HepG2 (cell line): ENCODE results near the gene ARHGEF40. TPM values are rescaled to one million over a fixed set of nuclear protein-coding genes. Genes with fewer than 3 reads are reported as not detected.

Experiments
- CAMTA2 ChIP-seq: sonication (generic); formaldehyde crosslinking; IDR thresholded peaks from 2 replicates; pipeline ENCODE4 v1.4.0; 2020; ENCODE audit warnings: mild to moderate bottlenecking, missing genetic modification reagents, borderline replicate concordance
- CC2D1A ChIP-seq: sonication (generic); formaldehyde crosslinking; IDR thresholded peaks from 2 replicates; pipeline ENCODE4 v1.8.1; 2023; ENCODE audit warnings: mild to moderate bottlenecking, missing genetic modification reagents
- FOXA3 ChIP-seq: IDR thresholded peaks from 2 replicates; pipeline ENCODE4 v1.6.1; 2016; ENCODE audit warnings: missing genetic modification reagents, missing compliant biosample characterization
- FOXO1 ChIP-seq: sonication (generic); formaldehyde crosslinking; IDR thresholded peaks from 2 replicates; pipeline ENCODE4 v1.4.0; 2020; ENCODE audit warnings: missing genetic modification reagents
- GTF2F1 ChIP-seq: fragments of 150-350 bp; IDR thresholded peaks from 2 replicates; pipeline ENCODE4 v1.6.1; 2014; ENCODE audit warnings: low read length
- MLX ChIP-seq: IDR thresholded peaks from 2 replicates; pipeline ENCODE4 v1.6.1; 2016
- NONO ChIP-seq, 2 experiments: fragments of 450-650 bp in 1 of 2; sonication (generic) in 1 of 2; formaldehyde crosslinking in 1 of 2; IDR thresholded peaks in 1 of 2; conservative IDR thresholded peaks in 1 of 2; 2 replicates each; pipeline versions ENCODE4 v1.6.1 to v1.8.0; 2017 to 2022; ENCODE audit warnings: mild to moderate bottlenecking in 1 of 2, missing genetic modification reagents in 1 of 2, moderate library complexity in 1 of 2
- ZNF253 ChIP-seq: sonication (generic); formaldehyde crosslinking; IDR thresholded peaks from 2 replicates; pipeline ENCODE4 v1.8.0; 2022; ENCODE audit warnings: mild to moderate bottlenecking, missing genetic modification reagents, borderline replicate concordance
- ZNF550 ChIP-seq: sonication (generic); formaldehyde crosslinking; IDR thresholded peaks from 2 replicates; pipeline ENCODE4 v1.4.0; 2020; ENCODE audit warnings: mild to moderate bottlenecking, missing genetic modification reagents, borderline replicate concordance
- ZNF615 ChIP-seq: sonication (generic); formaldehyde crosslinking; IDR thresholded peaks from 2 replicates; pipeline ENCODE4 v1.5.0; 2020; ENCODE audit warnings: mild to moderate bottlenecking, missing genetic modification reagents, borderline replicate concordance
- ZNF619 ChIP-seq: sonication (generic); formaldehyde crosslinking; IDR thresholded peaks from 2 replicates; pipeline ENCODE4 v1.4.0; 2020; ENCODE audit warnings: mild to moderate bottlenecking, missing genetic modification reagents
- ZNF761 ChIP-seq: sonication (generic); formaldehyde crosslinking; conservative IDR thresholded peaks from 2 replicates; pipeline ENCODE4 v1.4.0; 2020; ENCODE audit warnings: mild to moderate bottlenecking, missing genetic modification reagents
- ZNF766 ChIP-seq: sonication (generic); formaldehyde crosslinking; IDR thresholded peaks from 2 replicates; pipeline ENCODE4 v1.5.0; 2020; ENCODE audit warnings: missing genetic modification reagents, borderline replicate concordance
- ZSCAN22 ChIP-seq: sonication (generic); formaldehyde crosslinking; IDR thresholded peaks from 2 replicates; pipeline ENCODE4 v1.4.0; 2020; ENCODE audit warnings: mild to moderate bottlenecking, missing genetic modification reagents
- polyA plus RNA-seq, 8 experiments: library from polyadenylated mRNA; depleted of rRNA in 3 of 8; stranded (reverse) in 7 of 8; unstranded in 1 of 8; fragments of >200 nt; fragmentation: Illumina TruSeq in 4 of 8; extraction: Trizol in 4 of 8; gene quantifications; 2 replicates each; pipeline versions ENCODE4 v1.2.1 to v1.2.3, GENCODE V29; 2011 to 2016; ENCODE audit warnings: low read depth in 4 of 8, missing spikeins in 1 of 8, mixed read lengths in 1 of 8; ENCODE audit not compliant: insufficient read depth in 1 of 8
- total RNA-seq, 5 experiments: library from RNA; depleted of rRNA; stranded (reverse); fragments of >200 nt; fragmentation: Illumina TruSeq; extraction: Trizol; gene quantifications; 2 replicates each; pipeline ENCODE4 v1.2.3, GENCODE V29; 2016; ENCODE audit warnings: low read depth in 1 of 5
- TF ChIP-seq, protein P1 (sequence below): sonication (generic); formaldehyde crosslinking; IDR thresholded peaks from 2 replicates; pipeline ENCODE4 v1.4.0; 2020; ENCODE audit warnings: missing genetic modification reagents, borderline replicate concordance
- TF ChIP-seq, protein P2 (sequence below): IDR thresholded peaks from 2 replicates; pipeline ENCODE4 v1.6.1; 2016; ENCODE audit warnings: mild to moderate bottlenecking
- TF ChIP-seq, protein P3 (sequence below): sonication (generic); formaldehyde crosslinking; IDR thresholded peaks from 2 replicates; pipeline ENCODE4 v1.4.0; 2020; ENCODE audit warnings: missing genetic modification reagents, low read depth, mild to moderate bottlenecking, borderline replicate concordance
- TF ChIP-seq, protein P4 (sequence below): sonication (generic); formaldehyde crosslinking; IDR thresholded peaks from 2 replicates; pipeline ENCODE4 v1.8.1; 2022; ENCODE audit warnings: low read depth, mild to moderate bottlenecking, missing genetic modification reagents

The ARHGEF40 gene
- total and polyA plus RNA-seq, 2 of the 13 experiments (the other 11 are each of a cell fraction or from before 2014, with no cell fraction given), result 28.1 to 78.1 TPM

- TF ChIP-seq ZNF550 (0 out of 2 replicates have a peak, but pooled peaks have one; percentile 73), ZNF253 (CRISPR knock-in tag) (no peak), MLX (0 out of 2 replicates have a peak, but pooled peaks have one; percentile 47), ZNF766 (peak; percentile 75; the same call in 1 of the 2 replicates), ZNF615 (CRISPR knock-in tag) (no peak), CAMTA2 (CRISPR knock-in tag) (no peak), ZSCAN22 (CRISPR knock-in tag) (peak; percentile 38; the same call in 1 of the 2 replicates), FOXA3 (CRISPR knock-in tag) (peak; percentile 80), GTF2F1 (no peak), ZNF619 (CRISPR knock-in tag) (peak; percentile 83; the same call in 1 of the 2 replicates), FOXO1 (no peak; the same call in 1 of the 2 replicates), NONO (IDR thresholded peaks at IDR 0.05) (no peak), NONO (CRISPR knock-in tag; conservative IDR thresholded peaks at IDR 0.05) (peak; percentile 93), CC2D1A (0 out of 2 replicates have a peak, but pooled peaks have one; percentile 36), ZNF761 (CRISPR knock-in tag) (0 out of 2 replicates have a peak, but pooled peaks have one; percentile 33)
- TF ChIP-seq, protein P1, sequence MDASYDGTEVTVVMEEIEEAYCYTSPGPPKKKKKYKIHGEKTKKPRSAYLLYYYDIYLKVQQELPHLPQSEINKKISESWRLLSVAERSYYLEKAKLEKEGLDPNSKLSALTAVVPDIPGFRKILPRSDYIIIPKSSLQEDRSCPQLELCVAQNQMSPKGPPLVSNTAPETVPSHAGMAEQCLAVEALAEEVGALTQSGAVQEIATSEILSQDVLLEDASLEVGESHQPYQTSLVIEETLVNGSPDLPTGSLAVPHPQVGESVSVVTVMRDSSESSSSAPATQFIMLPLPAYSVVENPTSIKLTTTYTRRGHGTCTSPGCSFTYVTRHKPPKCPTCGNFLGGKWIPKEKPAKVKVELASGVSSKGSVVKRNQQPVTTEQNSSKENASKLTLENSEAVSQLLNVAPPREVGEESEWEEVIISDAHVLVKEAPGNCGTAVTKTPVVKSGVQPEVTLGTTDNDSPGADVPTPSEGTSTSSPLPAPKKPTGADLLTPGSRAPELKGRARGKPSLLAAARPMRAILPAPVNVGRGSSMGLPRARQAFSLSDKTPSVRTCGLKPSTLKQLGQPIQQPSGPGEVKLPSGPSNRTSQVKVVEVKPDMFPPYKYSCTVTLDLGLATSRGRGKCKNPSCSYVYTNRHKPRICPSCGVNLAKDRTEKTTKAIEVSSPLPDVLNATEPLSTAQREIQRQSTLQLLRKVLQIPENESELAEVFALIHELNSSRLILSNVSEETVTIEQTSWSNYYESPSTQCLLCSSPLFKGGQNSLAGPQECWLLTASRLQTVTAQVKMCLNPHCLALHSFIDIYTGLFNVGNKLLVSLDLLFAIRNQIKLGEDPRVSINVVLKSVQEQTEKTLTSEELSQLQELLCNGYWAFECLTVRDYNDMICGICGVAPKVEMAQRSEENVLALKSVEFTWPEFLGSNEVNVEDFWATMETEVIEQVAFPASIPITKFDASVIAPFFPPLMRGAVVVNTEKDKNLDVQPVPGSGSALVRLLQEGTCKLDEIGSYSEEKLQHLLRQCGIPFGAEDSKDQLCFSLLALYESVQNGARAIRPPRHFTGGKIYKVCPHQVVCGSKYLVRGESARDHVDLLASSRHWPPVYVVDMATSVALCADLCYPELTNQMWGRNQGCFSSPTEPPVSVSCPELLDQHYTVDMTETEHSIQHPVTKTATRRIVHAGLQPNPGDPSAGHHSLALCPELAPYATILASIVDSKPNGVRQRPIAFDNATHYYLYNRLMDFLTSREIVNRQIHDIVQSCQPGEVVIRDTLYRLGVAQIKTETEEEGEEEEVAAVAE (CRISPR knock-in tag), result no peak; the same call in 1 of the 2 replicates
- TF ChIP-seq, protein P2, sequence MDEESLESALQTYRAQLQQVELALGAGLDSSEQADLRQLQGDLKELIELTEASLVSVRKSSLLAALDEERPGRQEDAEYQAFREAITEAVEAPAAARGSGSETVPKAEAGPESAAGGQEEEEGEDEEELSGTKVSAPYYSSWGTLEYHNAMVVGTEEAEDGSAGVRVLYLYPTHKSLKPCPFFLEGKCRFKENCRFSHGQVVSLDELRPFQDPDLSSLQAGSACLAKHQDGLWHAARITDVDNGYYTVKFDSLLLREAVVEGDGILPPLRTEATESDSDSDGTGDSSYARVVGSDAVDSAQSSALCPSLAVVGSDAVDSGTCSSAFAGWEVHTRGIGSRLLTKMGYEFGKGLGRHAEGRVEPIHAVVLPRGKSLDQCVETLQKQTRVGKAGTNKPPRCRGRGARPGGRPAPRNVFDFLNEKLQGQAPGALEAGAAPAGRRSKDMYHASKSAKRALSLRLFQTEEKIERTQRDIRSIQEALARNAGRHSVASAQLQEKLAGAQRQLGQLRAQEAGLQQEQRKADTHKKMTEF (CRISPR knock-in tag), result peak; percentile 80
- TF ChIP-seq, protein P3, sequence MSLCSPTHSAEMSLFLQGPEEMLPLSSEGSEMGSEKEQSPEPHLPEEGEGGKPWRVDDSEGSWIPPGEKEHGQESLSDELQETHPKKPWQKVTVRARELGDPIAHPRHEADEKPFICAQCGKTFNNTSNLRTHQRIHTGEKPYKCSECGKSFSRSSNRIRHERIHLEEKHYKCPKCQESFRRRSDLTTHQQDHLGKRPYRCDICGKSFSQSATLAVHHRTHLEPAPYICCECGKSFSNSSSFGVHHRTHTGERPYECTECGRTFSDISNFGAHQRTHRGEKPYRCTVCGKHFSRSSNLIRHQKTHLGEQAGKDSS, result peak; percentile 82
- TF ChIP-seq, protein P4, sequence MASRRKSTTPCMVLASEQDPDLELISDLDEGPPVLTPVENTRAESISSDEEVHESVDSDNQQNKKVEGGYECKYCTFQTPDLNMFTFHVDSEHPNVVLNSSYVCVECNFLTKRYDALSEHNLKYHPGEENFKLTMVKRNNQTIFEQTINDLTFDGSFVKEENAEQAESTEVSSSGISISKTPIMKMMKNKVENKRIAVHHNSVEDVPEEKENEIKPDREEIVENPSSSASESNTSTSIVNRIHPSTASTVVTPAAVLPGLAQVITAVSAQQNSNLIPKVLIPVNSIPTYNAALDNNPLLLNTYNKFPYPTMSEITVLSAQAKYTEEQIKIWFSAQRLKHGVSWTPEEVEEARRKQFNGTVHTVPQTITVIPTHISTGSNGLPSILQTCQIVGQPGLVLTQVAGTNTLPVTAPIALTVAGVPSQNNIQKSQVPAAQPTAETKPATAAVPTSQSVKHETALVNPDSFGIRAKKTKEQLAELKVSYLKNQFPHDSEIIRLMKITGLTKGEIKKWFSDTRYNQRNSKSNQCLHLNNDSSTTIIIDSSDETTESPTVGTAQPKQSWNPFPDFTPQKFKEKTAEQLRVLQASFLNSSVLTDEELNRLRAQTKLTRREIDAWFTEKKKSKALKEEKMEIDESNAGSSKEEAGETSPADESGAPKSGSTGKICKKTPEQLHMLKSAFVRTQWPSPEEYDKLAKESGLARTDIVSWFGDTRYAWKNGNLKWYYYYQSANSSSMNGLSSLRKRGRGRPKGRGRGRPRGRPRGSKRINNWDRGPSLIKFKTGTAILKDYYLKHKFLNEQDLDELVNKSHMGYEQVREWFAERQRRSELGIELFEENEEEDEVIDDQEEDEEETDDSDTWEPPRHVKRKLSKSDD (CRISPR knock-in tag), result peak; percentile 77; the same call in 1 of the 2 replicates
Measured at GRCh38 chr14:21055432-21056117, 14.5 kb upstream of the ARHGEF40 start (continued).
